ENCODE measurements around the gene LMBR1.
"Not testable (repeated sequence)": the region's sequence is repeated elsewhere in the genome, so short reads cannot be mapped to it uniquely, and the experiment has no call there.

LMBR1 gene

DNA sequence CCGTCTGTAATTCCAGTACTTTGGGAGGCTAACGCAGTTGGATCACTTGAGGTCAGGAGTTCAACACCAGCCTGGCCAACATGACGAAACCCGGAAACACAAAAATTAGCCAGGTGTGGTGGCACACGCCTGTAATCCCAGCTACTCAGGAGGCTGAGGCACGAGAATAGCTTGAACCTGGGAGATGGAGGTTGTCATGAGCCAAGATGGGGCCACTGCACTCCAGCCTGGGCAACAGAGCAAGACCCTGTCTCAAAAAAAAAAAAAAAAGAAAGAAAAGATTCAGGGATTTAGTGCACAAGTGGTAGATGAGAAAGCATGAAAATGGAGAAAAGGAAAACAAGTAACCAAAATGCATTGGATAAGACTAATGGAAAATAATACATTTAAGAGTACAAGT is 49.4 kb downstream of the LMBR1 start:
- not testable (repeated sequence) for DNase-seq

DNA sequence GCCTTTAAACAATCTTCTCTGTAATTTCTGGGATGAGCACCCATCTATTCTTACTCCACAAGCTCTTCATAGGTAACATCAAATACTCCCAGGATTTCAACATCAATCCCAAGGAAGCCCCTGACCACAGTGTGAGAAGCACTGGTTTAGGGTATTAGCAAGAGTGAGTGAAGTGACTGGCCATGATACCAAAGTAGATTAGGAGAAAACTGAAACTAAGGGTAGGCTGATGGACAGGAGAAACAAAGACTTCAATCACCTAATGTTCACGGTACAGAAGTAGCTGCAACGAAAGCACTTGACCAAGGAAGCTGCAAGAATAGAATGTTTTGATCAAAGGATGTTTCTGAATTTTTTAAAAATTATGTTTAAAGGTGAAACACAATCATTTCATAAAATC is 49.8 kb downstream of the LMBR1 start:
- DNase-seq = no peak

DNA sequence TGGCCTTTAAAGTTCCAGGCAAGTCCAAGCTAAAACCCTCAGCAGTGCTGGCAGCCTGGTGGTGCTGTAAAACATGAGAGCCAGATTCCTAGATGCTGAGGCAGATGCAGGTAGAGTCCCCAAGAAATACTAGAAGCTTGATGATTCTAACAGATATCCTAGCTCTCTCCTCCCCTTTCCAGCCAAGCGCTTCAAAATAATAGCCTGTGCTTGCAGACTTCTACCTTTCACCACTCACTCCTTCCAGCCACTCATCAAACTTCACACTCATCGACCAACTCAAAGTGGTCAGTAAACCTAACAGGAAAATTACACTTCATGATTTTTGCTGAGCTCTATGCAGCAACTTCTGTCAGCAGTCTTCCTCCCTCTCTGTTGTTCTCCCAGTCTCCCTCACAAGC is 50.2 kb downstream of the LMBR1 start:
- DNase-seq = peak; percentile 38

DNA sequence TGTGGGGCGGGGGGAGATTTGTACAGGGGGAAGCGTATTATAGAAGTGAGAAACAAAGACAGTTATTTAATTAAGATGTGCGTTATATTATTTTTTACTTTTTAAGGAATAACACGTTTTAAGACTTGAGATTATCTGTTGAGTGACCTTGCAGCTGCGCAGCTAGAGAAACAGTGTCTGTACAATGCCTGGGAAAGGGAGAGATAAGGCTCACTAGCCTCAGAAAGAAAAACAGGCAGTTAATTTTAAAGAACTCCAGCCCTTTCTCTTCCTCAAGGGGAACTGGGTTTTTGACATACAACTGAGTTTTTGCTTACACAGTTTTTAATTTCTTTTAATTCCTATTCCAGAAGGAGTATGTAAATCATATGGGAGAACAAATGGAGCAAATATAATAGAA is 50.7 kb downstream of the LMBR1 start:
- peak; percentile 70 for DNase-seq

DNA sequence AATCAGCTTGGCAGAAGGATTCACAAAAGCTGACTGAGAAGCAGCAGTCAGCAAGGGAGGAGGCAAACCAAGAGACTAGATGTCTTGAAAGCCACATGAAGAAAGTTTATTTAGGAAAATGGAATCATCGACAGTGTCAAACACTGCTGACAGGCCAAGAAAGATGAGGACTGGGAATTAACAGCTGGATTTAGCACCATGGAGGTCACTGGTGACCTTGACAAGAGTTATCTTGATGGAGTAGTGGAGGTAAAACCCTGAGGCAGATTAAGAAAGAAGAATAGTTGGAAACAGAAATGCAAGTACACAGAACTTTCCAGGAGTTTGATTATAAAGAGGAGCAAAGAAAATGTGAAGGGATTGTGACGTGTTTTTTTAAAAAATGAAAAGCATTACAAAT is 51.5 kb downstream of the LMBR1 start:
- no peak for DNase-seq

DNA sequence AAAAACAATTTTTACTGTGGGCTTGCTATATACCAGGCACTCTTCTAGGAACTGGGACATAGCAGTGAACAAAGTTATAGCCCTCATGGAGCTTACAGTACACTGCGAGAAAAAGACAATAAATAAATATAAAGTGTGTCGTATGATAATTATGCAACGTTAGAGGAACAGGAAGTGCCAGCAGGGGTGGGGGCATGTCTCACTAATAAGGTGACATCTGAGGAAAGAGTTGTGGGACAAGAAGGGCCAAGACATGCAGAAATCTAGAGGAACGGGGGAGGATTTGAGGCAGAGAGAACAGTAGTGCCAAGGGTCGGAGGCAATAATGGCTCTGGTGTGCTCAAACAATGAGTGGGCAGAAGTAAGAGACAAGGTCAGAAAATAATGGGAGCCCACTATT is 52.8 kb downstream of the LMBR1 start:
- peak; percentile 53 for DNase-seq

DNA sequence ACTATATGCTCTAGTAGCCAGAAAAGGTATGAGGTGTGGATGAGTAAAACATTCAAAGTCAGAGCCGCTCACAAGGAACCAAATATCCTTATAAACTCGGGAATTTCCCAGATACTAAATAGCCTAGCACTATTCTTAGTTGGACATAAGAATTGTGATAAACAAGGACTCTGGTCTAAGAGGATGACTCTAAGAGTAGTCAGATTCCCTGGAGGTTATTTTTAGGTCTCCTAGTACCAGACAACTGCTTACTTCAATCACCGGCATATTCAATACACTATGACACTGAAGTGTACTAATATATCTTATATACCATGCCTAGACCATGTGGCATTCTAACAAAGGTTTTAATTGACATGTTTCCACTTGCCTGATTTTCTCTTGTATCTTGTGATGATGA is 56.5 kb downstream of the LMBR1 start:
- no peak for DNase-seq

DNA sequence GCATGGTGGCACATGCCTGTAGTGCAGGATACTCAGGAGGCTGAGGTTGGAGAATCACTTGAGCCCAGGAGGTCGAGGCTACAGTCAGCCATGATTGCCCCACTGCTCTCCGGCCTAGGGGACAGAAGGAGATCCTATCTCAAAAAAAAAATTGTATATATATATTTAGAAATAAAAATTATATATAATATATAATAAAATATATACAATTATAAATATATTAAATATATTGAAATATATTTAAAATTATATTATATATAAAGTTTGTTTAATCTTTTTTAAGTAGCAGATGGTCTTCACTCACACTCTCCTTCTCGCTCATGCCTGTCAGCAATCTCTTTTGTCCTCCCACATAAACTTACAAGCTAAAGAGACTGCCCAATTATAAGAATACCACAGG is 58.5 kb downstream of the LMBR1 start:
- DNase-seq = no peak

DNA sequence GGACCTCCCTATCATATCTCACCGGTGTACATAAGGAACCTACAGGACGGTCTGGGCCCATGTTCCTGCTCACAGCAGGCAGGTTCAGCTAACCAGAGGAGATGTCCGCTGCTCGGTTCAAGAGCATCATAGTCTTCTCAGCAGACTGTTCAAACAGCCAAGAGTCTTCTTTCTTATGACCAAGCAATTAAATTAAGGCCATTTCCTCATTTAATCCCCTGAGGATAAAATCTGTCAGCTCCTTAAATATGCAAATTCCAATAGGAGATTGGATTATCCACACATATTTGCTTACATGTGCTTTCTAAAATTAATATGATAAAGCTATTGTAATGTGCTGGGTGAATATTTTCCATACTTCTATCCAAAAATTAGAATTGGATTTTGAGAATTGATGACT is 59.7 kb downstream of the LMBR1 start:
- no peak for DNase-seq

DNA sequence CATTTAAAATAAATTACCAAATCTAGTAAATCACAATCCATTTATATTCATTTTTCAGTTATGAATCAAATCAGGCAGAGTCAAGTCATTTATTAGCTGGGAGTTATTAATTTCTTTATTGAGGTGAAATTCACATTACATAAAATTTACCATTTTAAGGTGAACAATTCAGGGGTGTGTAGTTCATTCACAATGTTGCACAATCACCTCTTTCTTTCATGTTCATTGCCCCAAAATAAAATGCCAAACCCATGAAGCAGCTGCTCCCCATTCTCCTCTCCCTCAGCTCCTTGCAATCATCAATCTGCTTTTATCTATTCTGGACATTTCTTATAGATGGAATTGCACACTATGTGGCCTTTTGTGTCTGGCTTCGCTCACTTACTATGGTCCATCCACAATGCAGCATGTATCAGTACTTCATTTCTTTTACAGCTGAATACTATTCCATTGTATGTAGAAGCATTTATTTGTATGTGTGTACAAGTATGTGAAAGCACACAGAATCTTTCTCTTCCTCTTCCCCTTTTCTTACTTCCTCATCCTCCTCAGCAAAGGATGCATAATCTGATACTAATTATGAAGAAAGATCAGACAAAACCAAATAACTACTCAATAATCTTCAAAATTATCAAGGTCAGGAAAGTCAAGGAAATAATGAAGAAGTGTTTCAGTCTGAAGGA is 60.6 kb downstream of the LMBR1 start:
- DNase-seq = peak; percentile 56

DNA sequence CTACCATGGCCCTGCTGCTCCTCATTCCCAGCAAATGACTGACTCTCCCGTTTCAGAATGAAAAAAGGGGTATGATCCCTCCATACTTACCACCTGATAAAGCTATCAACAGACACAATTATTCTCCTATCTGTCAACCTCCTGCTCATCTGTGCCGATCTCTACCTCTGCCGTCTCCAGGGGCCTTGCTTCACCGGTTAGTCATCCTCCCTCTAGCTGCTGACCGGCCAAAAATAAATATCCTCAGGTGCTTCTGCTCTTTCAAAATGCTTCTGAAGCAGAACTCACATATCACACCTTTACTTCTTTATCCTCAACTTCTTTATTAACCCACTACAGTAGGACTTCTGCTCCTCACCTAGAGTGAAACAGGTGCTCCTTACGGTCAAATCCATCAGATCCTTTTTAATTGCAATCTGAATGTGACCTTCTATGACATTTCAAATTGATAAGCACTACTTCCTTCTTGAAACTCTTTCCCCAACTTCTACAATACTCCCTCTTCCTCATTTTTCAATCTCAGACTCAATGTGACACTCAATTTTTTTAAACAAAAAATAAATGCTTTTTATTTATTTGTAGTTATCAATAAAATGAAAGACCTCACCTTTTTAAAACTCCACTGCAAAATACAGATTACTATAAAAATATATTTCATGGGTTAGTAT is 63.2 kb downstream of the LMBR1 start:
- no peak for DNase-seq

DNA sequence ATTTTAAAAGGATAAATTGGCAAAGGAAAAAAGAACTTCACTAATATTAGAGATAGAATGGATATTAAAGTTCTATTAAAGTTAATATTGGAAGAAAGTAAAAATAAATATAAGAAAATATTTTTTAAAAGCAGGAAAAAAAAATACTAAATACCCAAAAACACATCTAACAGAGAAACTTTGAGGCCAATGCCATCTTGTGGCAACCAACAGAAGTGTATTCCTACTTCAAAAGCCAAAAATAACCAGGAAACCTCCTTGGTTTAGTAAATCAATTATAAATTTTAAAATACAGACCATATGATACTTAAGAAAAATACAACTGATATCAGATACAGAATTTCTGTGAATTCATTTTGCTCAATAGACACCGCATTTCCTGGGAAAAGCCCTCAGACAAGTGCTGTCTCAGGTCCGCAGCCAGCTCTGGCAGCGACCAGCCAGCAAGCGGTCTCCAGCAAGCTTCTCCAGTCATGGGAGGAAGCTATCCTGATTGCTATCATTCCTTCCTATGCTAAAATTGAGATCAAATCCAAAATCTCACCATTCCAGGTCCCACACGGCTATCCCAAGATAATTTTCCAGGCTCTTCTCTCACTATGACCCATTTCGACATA is 65.3 kb downstream of the LMBR1 start:
- peak; percentile 62 for DNase-seq

DNA sequence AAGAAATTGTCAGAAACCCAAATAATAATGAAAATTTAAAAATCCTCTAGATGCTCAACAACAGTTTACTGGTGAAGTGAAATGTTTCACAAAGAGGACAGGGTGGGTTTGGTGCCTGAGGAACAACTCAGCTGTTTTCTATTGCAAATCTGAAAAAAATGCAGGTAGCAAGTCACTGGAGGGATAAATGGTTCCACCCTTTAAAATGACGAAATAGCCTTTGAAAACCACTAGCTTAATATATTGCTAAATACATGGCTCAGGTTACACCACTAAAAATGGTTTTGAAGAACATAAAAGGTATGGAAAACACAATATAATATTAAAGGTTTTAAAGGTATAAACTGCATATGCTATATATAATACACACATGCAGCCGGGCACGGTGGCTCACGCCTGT is 69.5 kb downstream of the LMBR1 start:
- DNase-seq = peak; percentile 53

DNA sequence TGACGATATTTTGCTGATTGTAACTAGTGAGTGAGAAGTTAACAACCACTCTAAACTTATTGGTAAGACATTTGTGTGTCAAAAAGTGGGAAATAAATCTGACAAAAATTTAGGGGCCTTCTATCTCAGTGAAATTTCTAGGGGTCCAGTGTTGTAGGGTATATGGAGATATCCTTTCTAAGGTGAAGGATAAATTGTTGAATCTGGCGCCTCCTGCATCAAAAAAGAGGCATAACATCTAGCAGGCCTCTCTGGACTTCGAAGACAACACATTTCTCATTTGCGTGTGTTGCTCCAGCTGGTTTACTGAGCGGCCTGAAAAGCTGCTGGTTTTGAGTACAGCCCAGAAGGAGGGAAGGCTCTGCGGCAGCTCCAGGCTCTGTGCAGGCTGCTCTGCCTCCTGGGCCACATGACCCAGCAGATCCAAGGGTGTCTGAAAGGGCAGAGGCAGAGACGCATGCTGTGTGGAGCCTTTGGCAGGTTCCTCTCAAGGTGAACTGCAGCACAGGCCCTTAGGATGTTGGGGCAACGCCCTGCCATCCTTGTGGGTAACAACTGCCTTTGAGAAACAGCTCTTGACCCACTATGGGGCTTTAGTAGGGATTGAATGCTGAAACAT is 72.4 kb downstream of the LMBR1 start:
- peak; percentile 38 for DNase-seq

DNA sequence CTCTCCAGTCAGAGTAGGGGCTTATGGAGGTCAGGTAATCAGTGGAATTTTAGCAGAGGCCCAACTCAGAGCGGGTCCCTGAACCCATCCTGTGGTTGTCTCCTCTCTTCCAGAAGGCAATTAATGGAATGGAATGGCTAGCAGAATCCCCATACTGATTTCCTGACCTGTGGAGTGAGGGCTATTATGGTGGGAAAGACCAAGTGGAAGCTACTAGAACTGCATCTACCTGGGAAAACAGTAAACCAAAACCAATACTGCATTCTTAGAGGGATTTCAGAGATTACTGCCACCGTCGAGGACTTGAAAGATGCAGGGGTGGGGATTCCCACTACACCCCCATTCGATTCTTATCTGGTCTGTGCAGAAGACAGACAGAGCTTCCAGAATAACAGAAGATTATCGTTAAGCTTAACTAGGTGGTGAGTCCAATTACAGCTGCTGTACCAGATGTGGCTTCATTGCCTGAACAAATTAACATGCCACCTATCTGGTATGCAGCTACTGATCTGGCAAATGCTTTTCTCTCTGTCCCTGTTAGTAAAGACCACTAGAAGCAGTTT is 73.2 kb downstream of the LMBR1 start:
- peak; percentile 76 for DNase-seq

DNA sequence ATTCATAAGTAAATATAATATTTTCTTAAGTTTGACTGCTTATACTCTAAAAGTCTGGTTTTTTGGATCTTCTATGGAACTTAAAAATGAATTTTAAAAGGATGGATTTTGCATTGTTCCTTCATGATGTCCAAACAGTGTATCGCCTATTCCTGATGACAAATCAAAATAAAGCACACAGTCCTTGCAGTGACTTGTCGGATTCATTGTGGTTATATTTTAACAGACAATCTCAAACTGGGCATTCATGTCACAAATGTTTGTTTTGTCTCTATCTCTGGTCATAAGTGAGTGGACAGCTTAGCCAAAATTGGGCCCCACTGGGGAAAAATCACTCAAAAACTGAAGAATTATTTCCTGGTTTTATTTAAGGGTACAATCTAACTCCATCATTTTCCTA is 74.8 kb downstream of the LMBR1 start:
- no peak for DNase-seq

DNA sequence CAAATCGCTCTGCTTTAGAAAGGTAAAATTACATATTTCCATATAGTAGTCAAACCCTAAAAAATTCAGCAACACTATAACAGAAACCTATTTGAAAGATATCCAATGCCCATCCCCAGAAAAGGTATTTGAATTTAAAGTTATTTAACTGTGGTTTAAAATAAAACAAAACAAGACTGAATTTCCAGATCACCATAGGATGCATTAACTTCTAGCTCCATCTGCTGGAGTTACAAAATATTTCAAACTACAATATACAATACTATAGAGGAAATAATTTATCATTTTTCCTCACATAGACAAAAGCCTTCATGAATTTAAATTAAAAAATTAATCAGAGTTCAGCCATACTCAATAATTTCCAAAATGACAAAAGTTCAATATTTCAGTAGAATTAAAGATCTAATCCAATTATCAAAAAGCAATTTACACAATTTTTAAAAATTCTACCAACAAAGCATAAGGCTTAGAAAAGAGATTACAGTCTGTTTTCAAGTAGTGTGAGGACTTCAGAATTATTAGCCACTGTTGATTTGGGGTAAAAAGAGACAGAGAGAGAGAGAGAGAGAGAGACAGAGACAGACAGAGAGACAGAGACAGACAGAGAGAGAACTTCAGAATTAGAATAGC is 75.9 kb downstream of the LMBR1 start:
- DNase-seq = peak; percentile 68

DNA sequence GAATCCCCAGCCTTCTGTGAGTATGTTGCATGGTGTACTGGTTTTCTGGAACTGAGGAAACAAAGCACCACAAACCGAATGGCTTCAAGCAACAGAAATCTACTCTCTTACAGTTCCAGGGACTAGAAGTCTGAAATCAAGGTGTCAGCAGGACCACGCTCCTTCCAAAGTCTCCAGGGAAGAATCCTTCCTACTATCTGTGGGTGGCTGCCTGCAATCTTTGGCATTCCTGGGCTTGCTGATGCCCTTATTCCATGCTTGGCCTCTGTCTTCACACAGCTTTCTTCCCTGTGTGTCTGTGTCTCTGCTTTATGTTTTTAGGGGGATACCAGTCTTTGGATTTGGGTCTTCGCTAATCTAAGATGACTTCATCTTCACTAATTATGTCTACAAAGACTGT is 81.3 kb downstream of the LMBR1 start:
- DNase-seq = no peak

DNA sequence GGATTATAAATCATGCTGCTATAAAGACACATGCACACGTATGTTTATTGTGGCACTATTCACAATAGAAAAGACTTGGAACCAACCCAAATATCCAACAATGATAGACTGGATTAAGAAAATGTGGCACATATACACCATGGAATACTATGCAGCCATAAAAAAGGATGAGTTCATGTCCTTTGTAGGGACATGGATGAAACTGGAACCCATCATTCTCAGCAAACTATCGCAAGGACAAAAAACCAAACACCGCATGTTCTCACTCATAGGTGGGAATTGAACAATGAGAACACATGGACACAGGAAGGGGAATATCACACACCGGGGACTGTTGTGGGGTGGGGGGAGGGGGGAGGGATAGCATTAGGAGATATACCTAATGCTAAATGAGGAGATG is 89.3 kb downstream of the LMBR1 start:
- DNase-seq = not testable (repeated sequence)

DNA sequence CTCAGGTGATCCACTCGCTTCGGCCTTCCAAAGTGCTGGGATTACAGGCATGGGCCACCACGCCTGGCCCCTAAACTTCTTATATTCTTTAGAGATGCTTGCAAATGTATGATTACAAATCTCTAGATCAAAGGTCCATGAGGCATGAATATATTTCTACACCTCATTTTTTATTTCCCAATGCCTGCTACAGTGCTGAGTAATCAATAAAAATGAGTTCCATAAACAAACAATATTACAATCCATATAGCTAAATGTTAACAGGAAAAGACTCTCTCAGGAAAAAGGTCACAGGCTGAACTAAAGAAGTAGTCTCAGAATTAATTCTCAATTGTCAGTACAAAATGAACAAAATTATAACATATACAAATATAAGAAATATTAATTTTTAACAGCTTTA is 90.8 kb downstream of the LMBR1 start:
- no peak for DNase-seq

DNA sequence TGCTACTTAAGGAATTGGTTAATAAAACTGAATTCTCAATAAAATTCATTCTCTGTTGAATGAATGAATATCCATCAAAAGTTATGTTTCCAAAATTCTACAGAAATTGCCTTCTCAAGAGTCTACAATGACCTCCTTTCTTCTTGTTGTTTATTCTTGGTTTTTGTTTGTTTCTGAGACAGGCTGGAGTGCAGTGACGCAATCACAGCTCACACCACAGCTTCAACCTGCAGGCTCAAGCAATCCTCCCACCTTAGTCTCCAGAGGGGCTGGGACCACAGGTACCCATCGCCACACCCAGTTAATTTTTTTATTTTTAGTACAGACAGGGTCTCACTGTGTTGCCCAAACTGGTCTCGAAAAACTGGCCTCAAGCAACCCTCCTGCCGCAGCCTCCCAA is 97.6 kb downstream of the LMBR1 start:
- no peak for DNase-seq

DNA sequence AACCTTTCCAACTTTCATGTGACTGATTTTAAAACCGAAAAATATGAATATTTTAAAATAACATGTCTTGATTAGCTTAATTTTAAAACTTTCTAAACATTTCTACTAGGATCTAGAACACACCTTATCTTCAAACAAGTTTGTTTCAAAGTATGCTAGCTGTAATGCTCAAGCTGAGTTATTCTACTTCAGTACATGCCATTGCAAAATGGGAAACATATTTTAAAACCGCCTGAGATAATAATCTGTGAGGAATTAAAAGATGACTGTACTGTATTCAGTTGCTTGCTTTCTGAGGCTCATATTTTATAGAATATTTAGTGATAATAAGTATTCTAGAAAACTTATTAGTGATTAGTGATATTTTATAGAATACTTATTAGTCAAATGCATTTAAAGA is 99.6 kb downstream of the LMBR1 start:
- no peak for DNase-seq

DNA sequence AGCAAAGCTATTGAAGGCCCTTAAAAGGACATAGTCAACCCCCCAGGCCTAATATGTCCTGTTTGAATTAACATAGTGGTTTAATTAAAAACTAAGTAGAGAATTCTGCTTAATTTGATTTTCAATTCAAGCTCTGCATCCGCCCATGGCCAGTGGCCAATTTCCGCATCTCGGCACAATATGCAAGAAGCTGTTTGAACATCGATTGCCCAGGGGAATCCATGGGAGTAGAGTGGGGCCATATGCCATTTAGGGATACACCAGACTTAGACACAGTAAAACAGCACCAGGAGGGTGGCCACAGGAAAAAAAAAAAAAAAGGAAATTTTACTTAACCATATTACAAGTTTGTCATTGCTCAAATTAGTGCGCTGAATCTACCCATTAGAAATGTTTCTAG is 100.4 kb downstream of the LMBR1 start:
- no peak for DNase-seq
